Caco-2 (cell line): ENCODE results near the gene SPATC1L. TPM values are rescaled to one million over a fixed set of nuclear protein-coding genes. Genes with fewer than 3 reads are reported as not detected.
A peak's percentile ranks its signal among the peaks of the same experiment; 100 is the strongest.

Experiments
- BruUV-seq: library from RNA; stranded (reverse); fragments of 400-500 nt; replicated peaks from 2 replicates; lab custom pipeline; 2021; lab: Mats Ljungman, UMichigan
- CTCF ChIA-PET: fragments of 300-600 bp; sonication (Branson Sonifier 250); formaldehyde crosslinking; loops from one replicate; lab custom pipeline; 2022; ENCODE audit warnings: antibody characterized with exemption; lab: Charles Lee
- POLR2A ChIA-PET: fragments of 300-600 bp; sonication (Branson Sonifier 250); formaldehyde crosslinking; loops from one replicate; lab custom pipeline; 2022; ENCODE audit warnings: antibody characterized with exemption; lab: Charles Lee
- DNase-seq, 2 experiments: peaks; one replicate each; pipeline versions ENCODE4 v3.0.0 to v3.0.0-alpha.2; 2020 to 2022
- H3K27me3 ChIP-seq: replicated peaks from 2 replicates; pipeline ENCODE4 v1.6.0; 2011; ENCODE audit warnings: low read length; ENCODE audit not compliant: control insufficient read depth, insufficient read depth
- H3K36me3 ChIP-seq: 2 replicates; pipeline ENCODE4 v1.5.1; 2011; ENCODE audit warnings: low read length; ENCODE audit not compliant: control insufficient read depth, insufficient read depth
- H3K4me1 ChIP-seq: fragments of 250-450 bp; sonication (Bioruptor Pico); 2 replicates; pipeline ENCODE4 v1.5.1; 2020; ENCODE audit warnings: mild to moderate bottlenecking
- H3K4me3 ChIP-seq: 2 replicates; pipeline ENCODE4 v1.5.1; 2011; ENCODE audit warnings: low read depth, mild to moderate bottlenecking, control low read depth, low read length
- H3K9me3 ChIP-seq: fragments of 250-450 bp; sonication (Bioruptor Pico); 2 replicates; pipeline ENCODE4 v1.5.1; 2020; ENCODE audit warnings: mild to moderate bottlenecking, moderate library complexity
- H3K27ac Mint-ChIP-seq: one replicate; pipeline ENCODE4 v1.8.0; 2022; ENCODE audit warnings: mixed read lengths; ENCODE audit not compliant: unreplicated experiment
- H3K27me3 Mint-ChIP-seq: one replicate; pipeline ENCODE4 v1.8.0; 2022; ENCODE audit warnings: mixed read lengths; ENCODE audit not compliant: insufficient read depth, unreplicated experiment
- H3K36me3 Mint-ChIP-seq: one replicate; pipeline ENCODE4 v1.8.0; 2022; ENCODE audit warnings: mild to moderate bottlenecking, mixed read lengths; ENCODE audit not compliant: insufficient read depth, unreplicated experiment
- H3K4me1 Mint-ChIP-seq: one replicate; pipeline ENCODE4 v1.8.0; 2022; ENCODE audit warnings: low read depth, mixed read lengths; ENCODE audit not compliant: unreplicated experiment
- H3K4me3 Mint-ChIP-seq: one replicate; pipeline ENCODE4 v1.8.0; 2022; ENCODE audit warnings: mild to moderate bottlenecking, moderate library complexity, mixed read lengths; ENCODE audit not compliant: unreplicated experiment
- H3K9me3 Mint-ChIP-seq: one replicate; pipeline ENCODE4 v1.8.0; 2022; ENCODE audit warnings: mixed read lengths; ENCODE audit not compliant: unreplicated experiment
- CTCF ChIP-seq, 2 experiments: fragments of 200-600 bp in 1 of 2; IDR thresholded peaks; 1 replicate in 1 of 2; 2 replicates in 1 of 2; pipeline versions ENCODE4 v1.5.1 to v1.8.0; 2011 to 2022; ENCODE audit warnings: antibody characterized with exemption in 1 of 2, control low read depth in 1 of 2, inconsistent platforms in 1 of 2, low read depth in 1 of 2, low read length in 1 of 2, mild to moderate bottlenecking in 1 of 2, moderate library complexity in 1 of 2; ENCODE audit not compliant: insufficient read depth in 1 of 2, severe bottlenecking in 1 of 2, unreplicated experiment in 1 of 2
- intact Hi-C: fragments of 100-400 bp; cut with micrococcal nuclease; formaldehyde crosslinking; loops from one replicate; pipeline ENCODE4 v1.10.0; 2022; ENCODE audit not compliant: unreplicated experiment
- total RNA-seq: library from RNA; stranded (reverse); gene quantifications from 2 replicates; pipeline ENCODE4 v1.2.3, GENCODE V29; 2022

Gene SPATC1L
- total RNA-seq, 1 experiment from 2014 or later, result 3.1 TPM

- Mint-ChIP-seq H3K9me3 (no peaks in the 10 kb centered on the region), H3K27ac (peak overlapping the region; percentile 99)
These were observed 45.1 kb upstream of the SPATC1L start for GRCh38 chr21:46229133-46229922.

DNA sequence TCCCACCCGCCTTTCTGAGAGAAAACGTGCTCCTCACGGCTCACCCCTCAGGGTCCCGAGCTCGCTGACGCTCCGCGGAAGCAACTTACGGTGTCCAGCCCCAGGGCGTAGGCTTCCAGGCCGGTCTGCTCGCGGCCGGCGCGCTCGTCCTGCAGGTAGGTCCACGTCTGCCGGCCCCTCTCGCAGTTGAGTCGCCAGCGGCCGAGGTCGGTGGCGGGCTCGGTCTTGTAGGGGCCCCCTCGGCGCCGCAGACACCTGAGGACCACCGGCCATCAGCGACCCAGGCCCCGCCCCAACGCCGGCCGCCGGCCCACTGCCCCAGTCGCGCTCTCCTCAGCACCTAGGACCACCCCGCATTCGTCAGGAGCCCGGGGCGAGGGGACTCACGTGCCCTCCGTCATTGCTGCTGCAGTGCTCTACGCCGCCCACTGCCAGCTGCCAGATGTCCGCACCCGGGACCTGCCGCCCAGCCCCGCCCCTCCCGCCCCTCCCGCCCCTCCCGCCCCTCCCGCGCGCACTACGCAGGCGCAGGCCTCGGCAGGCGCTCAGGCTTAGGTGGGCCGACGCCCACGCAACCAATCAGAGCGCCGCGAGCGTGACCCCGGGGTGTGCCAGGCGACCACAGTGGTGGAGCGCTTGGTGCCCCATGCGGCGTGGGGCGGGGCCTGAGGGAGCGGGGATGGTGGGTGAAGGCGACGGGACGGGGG is 44.2 kb upstream of the SPATC1L start, which contains the start of gene LSS:
Gene LSS (minus strand): TSS at position 430 of the 707 bp plus-strand sequence. CDS start 29 bp downstream, at position 401.
- ChIA-PET CTCF (no interaction called here), POLR2A (no interaction called here)
- BruUV-seq, result no TSS peak
- peaks cover 33% of the 10 kb centered on the region for H3K4me1 Mint-ChIP-seq
- Histone ChIP-seq H3K4me1 (peaks cover 32% of the 10 kb centered on the region), H3K27me3 (no peaks in the 10 kb centered on the region), H3K9me3 (no peaks in the 10 kb centered on the region), H3K36me3 (no peaks in the 10 kb centered on the region), H3K4me3 (peak within 1 kb of the TSS; percentile 97)
- intact Hi-C loops, result loop anchor here (5.0 to 10.0 kb wide), 2 partner anchors 84 to 94 kb away; partner anchors contain the start of genes C21orf58 and PCNT
- peak within 1 kb of the TSS; percentile 93 for H3K4me3 Mint-ChIP-seq
- H3K9me3 Mint-ChIP-seq, result no peaks in the 10 kb centered on the region
- H3K36me3 Mint-ChIP-seq, result peaks cover 69% of the 10 kb centered on the region
- no peak for TF ChIP-seq CTCF (IDR thresholded peaks at IDR 0.05; ENCODE audit: insufficient read depth in 1 of 2, low read depth in 1 of 2, low read length in 1 of 2, severe bottlenecking in 1 of 2, unreplicated experiment in 1 of 2)
- DNase-seq, result peak; percentile 99
- H3K27ac Mint-ChIP-seq, result peak within 1 kb of the TSS; percentile 99
- H3K27me3 Mint-ChIP-seq, result no peaks in the 10 kb centered on the region

More at GRCh38 chr21:46229133-46229922, 45.1 kb upstream of the SPATC1L start:
- Mint-ChIP-seq H3K27me3 (no peaks in the 10 kb centered on the region), H3K4me1 (peaks cover 28% of the 10 kb centered on the region), H3K36me3 (peaks cover 73% of the 10 kb centered on the region), H3K4me3 (peak overlapping the region; percentile 93)
- ChIA-PET POLR2A (interaction anchor here (0.6 kb wide), 1 partner anchor 94 kb away, joined by 3 read pairs; no protein-coding TSS in a partner anchor), CTCF (interaction anchor here (0.6 to 1.0 kb wide), 2 partner anchors 13 to 96 kb away, joined by 4 to 5 read pairs; no protein-coding TSS in a partner anchor)
- peak in 1 of 2 experiments; percentile 68 for DNase-seq
- Histone ChIP-seq H3K4me3 (peak overlapping the region; percentile 93), H3K36me3 (no peaks in the 10 kb centered on the region), H3K4me1 (peaks cover 31% of the 10 kb centered on the region), H3K9me3 (no peaks in the 10 kb centered on the region), H3K27me3 (no peaks in the 10 kb centered on the region)
- intact Hi-C loops, result loop anchor here (5.0 to 10.0 kb wide), 2 partner anchors 85 to 93 kb away; partner anchors contain the start of genes C21orf58 and PCNT
- TF ChIP-seq CTCF (IDR thresholded peaks at IDR 0.05; ENCODE audit: insufficient read depth in 1 of 2, low read depth in 1 of 2, low read length in 1 of 2, severe bottlenecking in 1 of 2, unreplicated experiment in 1 of 2), result peak; percentile 44 to 71
- BruUV-seq, result no TSS peak

- POLR2A ChIA-PET, result no interaction called here
- intact Hi-C loops, result loop anchor here (5.0 to 10.0 kb wide), 2 partner anchors 83 to 94 kb away; partner anchors contain the start of genes C21orf58 and PCNT
- peak overlapping the region; percentile 93 for H3K4me3 Mint-ChIP-seq
- no TSS peak for BruUV-seq
- CTCF ChIA-PET, result no interaction called here
- DNase-seq, result no peak
- peaks cover 65% of the 10 kb centered on the region for H3K36me3 Mint-ChIP-seq
- no peaks in the 10 kb centered on the region for H3K9me3 Mint-ChIP-seq
- H3K27ac Mint-ChIP-seq, result peak overlapping the region; percentile 99
- no peaks in the 10 kb centered on the region for H3K27me3 Mint-ChIP-seq
- Histone ChIP-seq H3K9me3 (no peaks in the 10 kb centered on the region), H3K27me3 (no peaks in the 10 kb centered on the region), H3K36me3 (no peaks in the 10 kb centered on the region), H3K4me3 (peak overlapping the region; percentile 97), H3K4me1 (peaks cover 32% of the 10 kb centered on the region)
- H3K4me1 Mint-ChIP-seq, result peaks cover 33% of the 10 kb centered on the region
- TF ChIP-seq CTCF (IDR thresholded peaks at IDR 0.05; ENCODE audit: insufficient read depth in 1 of 2, low read depth in 1 of 2, low read length in 1 of 2, severe bottlenecking in 1 of 2, unreplicated experiment in 1 of 2), result no peak
These were observed 43.6 kb upstream of the SPATC1L start for GRCh38 chr21:46227811-46228344.
